ENCODE data around the gene NDST1.

NDST1 gene

DNA sequence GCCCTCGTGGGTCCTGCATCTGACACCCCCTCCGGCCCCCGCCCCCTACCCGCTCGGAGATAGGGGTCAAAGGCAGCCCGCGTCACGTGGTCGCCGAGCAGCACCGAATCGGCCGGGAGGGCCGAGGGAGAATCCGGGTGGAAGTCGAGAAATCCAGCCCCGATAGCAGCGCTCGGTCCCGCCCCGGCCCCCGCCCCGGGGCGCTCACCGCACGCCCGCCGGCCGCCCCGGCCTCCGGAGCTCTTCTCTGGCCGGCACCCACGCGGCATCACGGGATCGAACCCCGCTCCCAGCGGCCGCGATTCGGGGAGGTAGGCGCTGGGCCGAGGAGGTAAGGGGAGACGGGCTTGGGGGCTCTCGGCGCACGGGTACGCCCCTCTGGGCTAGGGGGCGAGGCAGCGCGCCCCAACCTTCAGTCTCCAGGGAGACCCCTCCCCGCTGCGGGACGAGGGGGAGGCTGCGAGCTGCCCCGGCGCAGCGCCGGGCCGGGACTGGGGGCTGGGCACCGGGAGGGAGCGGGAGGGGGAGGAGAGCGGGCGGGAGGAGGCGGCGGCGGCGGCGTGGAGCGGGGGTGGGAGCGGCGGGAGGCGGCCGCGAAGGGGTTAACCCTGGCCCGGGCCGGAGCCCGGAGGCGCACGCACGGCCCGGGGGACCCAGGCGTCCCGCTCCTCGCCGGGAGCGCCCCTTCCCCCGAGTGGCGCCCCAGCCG, 22.1 kb upstream of the NDST1 start:
- H3K27me3 ChIP-seq (ENCODE audit: insufficient read depth, low read length, poor library complexity) = peaks cover 2% of the 10 kb centered on the region
- no peak for DNase-seq
- ATAC-seq (ENCODE audit: insufficient read depth, low read depth) = no peak
- H3K9ac ChIP-seq (ENCODE audit: low read depth, low read length) = no peak overlapping the region
- H3K79me2 ChIP-seq (ENCODE audit: insufficient read depth, low read length) = no peaks in the 10 kb centered on the region
- H3K4me1 ChIP-seq (ENCODE audit: insufficient read depth, low read length) = no peaks in the 10 kb centered on the region
- H3K4me3 ChIP-seq (ENCODE audit: low read depth in 1 of 2, low read length in 2 of 2) = no peak overlapping the region
- H3K36me3 ChIP-seq (ENCODE audit: insufficient read depth, low read length) = no peaks in the 10 kb centered on the region
- no peaks in the 10 kb centered on the region for H4K20me1 ChIP-seq (ENCODE audit: insufficient read depth, low read length)
- no peaks in the 10 kb centered on the region for H3K9me3 ChIP-seq (ENCODE audit: insufficient read depth, low read length, severe bottlenecking)
- no peak overlapping the region for H2AFZ ChIP-seq (ENCODE audit: low read depth, low read length)
- H3K4me2 ChIP-seq (ENCODE audit: insufficient read depth, low read length) = no peak overlapping the region
- TF ChIP-seq, protein P1, sequence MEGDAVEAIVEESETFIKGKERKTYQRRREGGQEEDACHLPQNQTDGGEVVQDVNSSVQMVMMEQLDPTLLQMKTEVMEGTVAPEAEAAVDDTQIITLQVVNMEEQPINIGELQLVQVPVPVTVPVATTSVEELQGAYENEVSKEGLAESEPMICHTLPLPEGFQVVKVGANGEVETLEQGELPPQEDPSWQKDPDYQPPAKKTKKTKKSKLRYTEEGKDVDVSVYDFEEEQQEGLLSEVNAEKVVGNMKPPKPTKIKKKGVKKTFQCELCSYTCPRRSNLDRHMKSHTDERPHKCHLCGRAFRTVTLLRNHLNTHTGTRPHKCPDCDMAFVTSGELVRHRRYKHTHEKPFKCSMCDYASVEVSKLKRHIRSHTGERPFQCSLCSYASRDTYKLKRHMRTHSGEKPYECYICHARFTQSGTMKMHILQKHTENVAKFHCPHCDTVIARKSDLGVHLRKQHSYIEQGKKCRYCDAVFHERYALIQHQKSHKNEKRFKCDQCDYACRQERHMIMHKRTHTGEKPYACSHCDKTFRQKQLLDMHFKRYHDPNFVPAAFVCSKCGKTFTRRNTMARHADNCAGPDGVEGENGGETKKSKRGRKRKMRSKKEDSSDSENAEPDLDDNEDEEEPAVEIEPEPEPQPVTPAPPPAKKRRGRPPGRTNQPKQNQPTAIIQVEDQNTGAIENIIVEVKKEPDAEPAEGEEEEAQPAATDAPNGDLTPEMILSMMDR (IDR thresholded peaks at IDR 0.05; ENCODE audit: borderline replicate concordance, extremely low read depth, low read length, poor library complexity, severe bottlenecking) = no peak
- no peak for TF ChIP-seq EZH2 (IDR thresholded peaks at IDR 0.05; ENCODE audit: borderline replicate concordance, low read depth, low read length, severe bottlenecking)
- H3K27ac ChIP-seq (ENCODE audit: low read length) = no peak overlapping the region

DNA sequence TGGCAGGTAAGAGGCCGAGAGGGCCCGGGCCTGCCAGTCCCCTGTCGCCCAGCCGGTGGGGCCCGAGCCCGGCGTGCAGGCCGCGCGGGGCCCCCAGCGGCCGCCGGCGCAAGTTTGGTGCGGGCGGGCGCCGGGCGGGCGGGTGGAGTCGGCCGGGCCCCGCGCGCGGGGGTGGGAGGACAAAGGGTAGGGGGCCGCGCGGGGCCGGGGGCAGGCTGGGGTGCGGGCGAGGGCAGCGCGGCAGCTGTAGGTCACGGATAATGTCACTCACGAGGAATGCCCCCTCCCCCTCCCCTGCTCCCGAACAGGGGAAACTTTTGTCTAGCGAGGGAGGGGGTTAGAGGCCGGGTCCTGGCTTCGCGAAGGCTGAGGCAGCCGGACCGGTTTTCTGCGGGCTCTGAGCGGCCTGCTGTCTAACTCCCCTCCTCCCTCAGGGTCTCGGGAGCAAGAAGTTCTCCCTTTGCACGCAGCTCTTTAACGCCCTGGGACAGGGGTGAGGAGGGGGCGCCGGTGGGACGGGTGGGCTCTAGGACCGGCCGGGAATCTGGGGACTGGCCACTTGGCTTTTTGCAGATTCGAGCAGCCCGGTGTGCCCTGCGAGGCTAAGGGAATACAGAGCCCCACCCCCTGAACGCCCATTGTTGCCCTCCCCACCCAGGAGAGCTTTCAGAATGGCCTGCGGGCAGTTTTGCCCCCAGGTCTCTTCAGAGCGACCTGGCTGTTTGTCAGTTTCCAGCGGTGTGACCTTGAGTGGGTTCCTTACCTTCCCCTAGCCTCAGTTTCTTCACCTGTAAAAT, 21.3 kb upstream of the NDST1 start:
- no peaks in the 10 kb centered on the region for H3K79me2 ChIP-seq (ENCODE audit: insufficient read depth, low read length)
- ATAC-seq (ENCODE audit: insufficient read depth, low read depth) (no peak), DNase-seq (no peak)
- H4K20me1 ChIP-seq (ENCODE audit: insufficient read depth, low read length) = no peaks in the 10 kb centered on the region
- H3K36me3 ChIP-seq (ENCODE audit: insufficient read depth, low read length) = no peaks in the 10 kb centered on the region
- H3K27me3 ChIP-seq (ENCODE audit: insufficient read depth, low read length, poor library complexity) = peaks cover 5% of the 10 kb centered on the region
- H3K4me1 ChIP-seq (ENCODE audit: insufficient read depth, low read length) = no peaks in the 10 kb centered on the region
- H2AFZ ChIP-seq (ENCODE audit: low read depth, low read length) = no peak overlapping the region
- H3K9me3 ChIP-seq (ENCODE audit: insufficient read depth, low read length, severe bottlenecking) = no peaks in the 10 kb centered on the region
- TF ChIP-seq EZH2 (IDR thresholded peaks at IDR 0.05; ENCODE audit: borderline replicate concordance, low read depth, low read length, severe bottlenecking) = no peak
- no peak overlapping the region for H3K4me2 ChIP-seq (ENCODE audit: insufficient read depth, low read length)
- H3K27ac ChIP-seq (ENCODE audit: low read length) = no peak overlapping the region
- no peak overlapping the region for H3K9ac ChIP-seq (ENCODE audit: low read depth, low read length)
- H3K4me3 ChIP-seq (ENCODE audit: low read depth in 1 of 2, low read length in 2 of 2) = no peak overlapping the region

DNA sequence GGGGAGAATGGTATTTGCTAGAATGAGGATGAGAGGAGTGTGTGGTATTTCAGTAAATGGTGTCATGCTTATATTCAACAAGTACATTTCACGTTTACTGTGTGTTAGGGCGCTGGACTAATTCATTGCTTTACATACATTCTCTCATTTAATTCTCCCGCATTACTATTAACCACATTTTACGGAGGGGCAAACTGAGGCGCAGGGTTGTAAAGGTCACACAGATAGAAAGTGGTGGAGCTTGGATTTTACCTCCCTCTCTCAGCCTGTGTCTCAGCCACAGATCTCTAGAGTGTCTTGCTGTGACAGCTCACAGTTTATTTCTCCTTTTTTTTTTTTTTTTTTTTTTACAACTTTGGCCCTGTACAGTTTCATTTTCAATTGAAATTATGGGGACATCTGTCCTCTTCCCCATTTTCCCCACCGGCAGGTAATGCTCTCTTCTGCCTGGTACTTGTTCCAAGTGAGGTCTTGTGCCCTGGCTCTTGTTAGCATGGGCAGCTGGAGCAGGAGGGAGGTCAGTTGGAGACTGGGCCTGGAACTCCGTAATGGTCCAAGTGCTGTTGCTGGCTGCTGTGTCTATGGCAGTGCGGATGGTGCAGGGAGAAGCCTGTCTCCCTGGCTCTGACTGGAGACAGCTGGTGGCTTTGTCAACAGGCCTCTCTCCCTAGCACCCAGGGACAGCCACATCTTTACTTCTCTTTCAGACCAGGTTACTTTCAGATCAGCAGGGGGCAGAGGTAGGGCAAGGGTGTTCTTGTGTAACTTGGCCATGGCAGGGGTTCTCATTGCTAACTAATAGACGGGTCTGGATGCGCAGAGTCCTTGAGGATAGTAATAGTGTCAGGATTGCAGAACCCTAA, 20.5 kb upstream of the NDST1 start:
- DNase-seq = no peak
- H3K4me1 ChIP-seq (ENCODE audit: insufficient read depth, low read length) = no peaks in the 10 kb centered on the region
- no peaks in the 10 kb centered on the region for H3K36me3 ChIP-seq (ENCODE audit: insufficient read depth, low read length)
- ATAC-seq (ENCODE audit: insufficient read depth, low read depth) = no peak
- no peak overlapping the region for H3K4me2 ChIP-seq (ENCODE audit: insufficient read depth, low read length)
- H3K27me3 ChIP-seq (ENCODE audit: insufficient read depth, low read length, poor library complexity) = peaks cover 8% of the 10 kb centered on the region
- no peaks in the 10 kb centered on the region for H4K20me1 ChIP-seq (ENCODE audit: insufficient read depth, low read length)
- no peak for TF ChIP-seq EZH2 (IDR thresholded peaks at IDR 0.05; ENCODE audit: borderline replicate concordance, low read depth, low read length, severe bottlenecking)
- no peak overlapping the region for H2AFZ ChIP-seq (ENCODE audit: low read depth, low read length)
- H3K4me3 ChIP-seq (ENCODE audit: low read depth in 1 of 2, low read length in 2 of 2) = no peak overlapping the region
- no peaks in the 10 kb centered on the region for H3K9me3 ChIP-seq (ENCODE audit: insufficient read depth, low read length, severe bottlenecking)
- no peaks in the 10 kb centered on the region for H3K79me2 ChIP-seq (ENCODE audit: insufficient read depth, low read length)
- H3K9ac ChIP-seq (ENCODE audit: low read depth, low read length) = no peak overlapping the region
- H3K27ac ChIP-seq (ENCODE audit: low read length) = no peak overlapping the region

DNA sequence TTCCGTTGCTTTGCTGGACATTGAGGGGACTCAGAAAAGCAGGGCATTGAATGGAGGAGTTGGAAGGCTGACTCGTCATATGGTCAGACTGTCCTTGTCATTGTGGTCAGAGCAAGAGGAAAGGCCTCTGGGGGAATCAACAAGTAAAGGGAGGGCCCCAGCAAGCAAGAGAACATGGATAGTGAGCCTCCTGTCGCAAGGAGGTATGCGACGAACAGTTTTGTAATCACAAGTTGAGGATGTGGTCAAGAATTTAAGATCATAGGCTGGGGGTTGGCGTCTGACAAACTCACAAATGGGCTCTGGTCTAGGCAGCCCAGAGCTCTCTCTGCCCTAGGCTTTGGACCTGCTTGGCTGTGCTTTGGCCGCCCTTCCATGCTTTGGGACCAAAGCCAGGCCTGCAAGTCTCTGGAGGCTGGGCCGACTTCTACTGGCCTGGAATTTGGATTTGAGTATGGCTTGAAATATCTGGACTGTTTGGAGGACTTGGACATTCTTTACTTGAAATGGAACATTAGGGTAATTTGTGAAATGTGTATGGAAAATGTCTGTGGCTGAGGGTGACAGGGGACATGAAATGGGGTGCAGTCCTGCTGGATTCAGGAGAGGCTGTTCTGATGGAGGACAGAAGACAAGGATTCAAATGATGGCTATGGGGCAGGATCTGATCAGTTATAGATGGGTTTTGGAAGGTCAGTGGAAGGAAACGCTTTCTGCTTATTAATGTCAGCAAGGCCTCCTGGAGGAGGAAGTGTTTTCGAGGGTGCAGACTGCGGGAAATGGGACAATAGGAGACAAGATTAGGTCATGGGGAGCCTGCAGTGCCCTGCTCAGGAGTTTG, 19.2 kb upstream of the NDST1 start:
- Histone ChIP-seq H2AFZ (ENCODE audit: low read depth, low read length) (no peak overlapping the region), H3K9me3 (ENCODE audit: insufficient read depth, low read length, severe bottlenecking) (no peaks in the 10 kb centered on the region), H3K4me2 (ENCODE audit: insufficient read depth, low read length) (no peak overlapping the region), H3K27ac (ENCODE audit: low read length) (no peak overlapping the region), H3K4me1 (ENCODE audit: insufficient read depth, low read length) (no peaks in the 10 kb centered on the region), H3K4me3 (ENCODE audit: low read depth in 1 of 2, low read length in 2 of 2) (no peak overlapping the region), H3K27me3 (ENCODE audit: insufficient read depth, low read length, poor library complexity) (peaks cover 8% of the 10 kb centered on the region), H3K36me3 (ENCODE audit: insufficient read depth, low read length) (no peaks in the 10 kb centered on the region), H3K79me2 (ENCODE audit: insufficient read depth, low read length) (no peaks in the 10 kb centered on the region), H4K20me1 (ENCODE audit: insufficient read depth, low read length) (no peaks in the 10 kb centered on the region), H3K9ac (ENCODE audit: low read depth, low read length) (no peak overlapping the region)
- DNase-seq (no peak), ATAC-seq (ENCODE audit: insufficient read depth, low read depth) (no peak)
- TF ChIP-seq, protein P1 (IDR thresholded peaks at IDR 0.05; ENCODE audit: borderline replicate concordance, extremely low read depth, low read length, poor library complexity, severe bottlenecking) = no peak
- TF ChIP-seq EZH2 (IDR thresholded peaks at IDR 0.05; ENCODE audit: borderline replicate concordance, low read depth, low read length, severe bottlenecking) = no peak
